Measurements from ENCODE around the gene CEPT1. TPM values are rescaled to one million over a fixed set of nuclear protein-coding genes. Genes with fewer than 3 reads are reported as not detected.

CEPT1 gene
- total and polyA plus RNA-seq, 2 donors from 2014 or later, result 19.2 to 35.7 TPM

- intact Hi-C loops (cut with DNase I), result no loop called here
- no peak for FAIRE-seq
- TF ChIP-seq CTCF (IDR thresholded peaks at IDR 0.05; ENCODE audit: borderline replicate concordance, extremely low read depth, insufficient read depth), result no peak
- peak; percentile 30 to 96 (median 62) for DNase-seq
- Histone ChIP-seq H3K36me3 (ENCODE audit: control insufficient read depth in 2 of 3, insufficient read depth in 3 of 3, low read length in 3 of 3) (no peaks in the 10 kb centered on the region), H3K4me1 (ENCODE audit: control insufficient read depth in 2 of 3, insufficient read depth in 2 of 3, low read depth in 1 of 3, low read length in 3 of 3) (peaks cover 0 to 35% (median 24%) of the 10 kb centered on the region in 3 donors), H3K27me3 (ENCODE audit: control insufficient read depth, insufficient read depth, low read length) (peaks cover 3% of the 10 kb centered on the region), H3K27ac (ENCODE audit: low read depth in 2 of 2, low read length in 2 of 2) (peak overlapping the region; percentile 89 to 92), H3K9me3 (ENCODE audit: control insufficient read depth in 2 of 3, insufficient read depth in 1 of 3, low read length in 3 of 3) (no peaks in the 10 kb centered on the region), H3K4me3 (ENCODE audit: low read length in 3 of 3) (peak overlapping the region in 2 of 3 donors; percentile 11 to 55), H3K9ac (ENCODE audit: low read length in 3 of 3) (peak overlapping the region in 1 of 3 donors; percentile 80)
Observed at GRCh38 chr1:111203681-111204200, 63.7 kb downstream of the CEPT1 start.

- peak overlapping the region in 1 of 3 donors; percentile 41 for H3K9ac ChIP-seq (ENCODE audit: low read length in 3 of 3)
- H3K4me1 ChIP-seq (ENCODE audit: control insufficient read depth in 2 of 3, insufficient read depth in 2 of 3, low read depth in 1 of 3, low read length in 3 of 3), result peaks cover 0 to 35% (median 24%) of the 10 kb centered on the region in 3 donors
- H3K9me3 ChIP-seq (ENCODE audit: control insufficient read depth in 2 of 3, insufficient read depth in 1 of 3, low read length in 3 of 3), result no peaks in the 10 kb centered on the region
- peak overlapping the region; percentile 89 to 92 for H3K27ac ChIP-seq (ENCODE audit: low read depth in 2 of 2, low read length in 2 of 2)
- FAIRE-seq (no peak), DNase-seq (peak in 4 of 5 donors; percentile 19 to 95 (median 52))
- peak overlapping the region; percentile 39 to 67 (median 55) for H3K4me3 ChIP-seq (ENCODE audit: low read length in 3 of 3)
- no peaks in the 10 kb centered on the region for H3K36me3 ChIP-seq (ENCODE audit: control insufficient read depth in 2 of 3, insufficient read depth in 3 of 3, low read length in 3 of 3)
- TF ChIP-seq CTCF (IDR thresholded peaks at IDR 0.05; ENCODE audit: borderline replicate concordance, extremely low read depth, insufficient read depth), result no peak
- intact Hi-C loops (cut with DNase I), result no loop called here
- peaks cover 3% of the 10 kb centered on the region for H3K27me3 ChIP-seq (ENCODE audit: control insufficient read depth, insufficient read depth, low read length)
Observed at GRCh38 chr1:111204201-111204982, 64.4 kb downstream of the CEPT1 start.

GRCh38 chr1:111204983-111205713 lies 65.1 kb downstream of the CEPT1 start:
- Histone ChIP-seq H3K27me3 (ENCODE audit: control insufficient read depth, insufficient read depth, low read length) (peaks cover 3% of the 10 kb centered on the region), H3K36me3 (ENCODE audit: control insufficient read depth in 2 of 3, insufficient read depth in 3 of 3, low read length in 3 of 3) (no peaks in the 10 kb centered on the region), H3K27ac (ENCODE audit: low read depth in 2 of 2, low read length in 2 of 2) (no peak overlapping the region), H3K9ac (ENCODE audit: low read length in 3 of 3) (no peak overlapping the region), H3K4me1 (ENCODE audit: control insufficient read depth in 2 of 3, insufficient read depth in 2 of 3, low read depth in 1 of 3, low read length in 3 of 3) (peaks cover 0 to 29% (median 17%) of the 10 kb centered on the region in 3 donors), H3K9me3 (ENCODE audit: control insufficient read depth in 2 of 3, insufficient read depth in 1 of 3, low read length in 3 of 3) (no peaks in the 10 kb centered on the region), H3K4me3 (ENCODE audit: low read length in 3 of 3) (peak overlapping the region in 1 of 3 donors; percentile 55)
- DNase-seq (no peak), FAIRE-seq (no peak)
- TF ChIP-seq CTCF (IDR thresholded peaks at IDR 0.05; ENCODE audit: borderline replicate concordance, extremely low read depth, insufficient read depth), result no peak
- intact Hi-C loops (cut with DNase I), result no loop called here
